ENCODE results near the gene OIT3.
"Not testable (repeated sequence)": the region's sequence is repeated elsewhere in the genome, so short reads cannot be mapped to it uniquely, and the experiment has no call there.

Gene OIT3

GRCh38 chr10:72903941-72904446 lies 10.5 kb downstream of the OIT3 start:
- DNase-seq = not testable (repeated sequence)

GRCh38 chr10:72904806-72905205 lies 11.3 kb downstream of the OIT3 start:
- no peak for DNase-seq

- DNase-seq = no peak
Observed at GRCh38 chr10:72906446-72906845, 12.9 kb downstream of the OIT3 start.

- DNase-seq = no peak
Observed at GRCh38 chr10:72910705-72911104, 17.2 kb downstream of the OIT3 start.

- DNase-seq = no peak
Observed at GRCh38 chr10:72911758-72912157, 18.2 kb downstream of the OIT3 start.

GRCh38 chr10:72912736-72913135 lies 19.2 kb downstream of the OIT3 start:
- DNase-seq = no peak

- DNase-seq = no peak
Observed at GRCh38 chr10:72913287-72913686, 19.7 kb downstream of the OIT3 start.

- not testable (repeated sequence) for DNase-seq
Observed at GRCh38 chr10:72917201-72917600, 23.7 kb downstream of the OIT3 start.

- DNase-seq = not testable (repeated sequence)
Observed at GRCh38 chr10:72917803-72918332, 24.3 kb downstream of the OIT3 start.

- no peak for DNase-seq
Observed at GRCh38 chr10:72918352-72918751, 24.8 kb downstream of the OIT3 start.

GRCh38 chr10:72921147-72921683 lies 27.7 kb downstream of the OIT3 start:
- DNase-seq = not testable (repeated sequence)

GRCh38 chr10:72924351-72924750 lies 30.8 kb downstream of the OIT3 start:
- DNase-seq = no peak

- DNase-seq = no peak
Observed at GRCh38 chr10:72925951-72926465, 32.5 kb downstream of the OIT3 start.

- DNase-seq = no peak
Observed at GRCh38 chr10:72927485-72927884, 33.9 kb downstream of the OIT3 start.

- DNase-seq = no peak
Observed at GRCh38 chr10:72928798-72929197, 35.3 kb downstream of the OIT3 start.

GRCh38 chr10:72930276-72930675 lies 36.7 kb downstream of the OIT3 start:
- no peak for DNase-seq

GRCh38 chr10:72932259-72933015 lies 38.9 kb downstream of the OIT3 start:
- no peak for DNase-seq

- DNase-seq = no peak
Observed at GRCh38 chr10:72935361-72935760, 41.8 kb downstream of the OIT3 start.

GRCh38 chr10:72943498-72944234 lies 50.1 kb downstream of the OIT3 start:
- no peak for DNase-seq

- DNase-seq = no peak
Observed at GRCh38 chr10:72946963-72947362, 53.4 kb downstream of the OIT3 start.

GRCh38 chr10:72948762-72949161 lies 55.2 kb downstream of the OIT3 start:
- no peak for DNase-seq

GRCh38 chr10:72951760-72952159 lies 58.2 kb downstream of the OIT3 start:
- DNase-seq = no peak

GRCh38 chr10:72952189-72952588 lies 58.6 kb downstream of the OIT3 start:
- no peak for DNase-seq
